ENCODE results near the gene IL15. TPM values are rescaled to one million over a fixed set of nuclear protein-coding genes. Genes with fewer than 3 reads are reported as not detected.
"Not testable (repeated sequence)": the region's sequence is repeated elsewhere in the genome, so short reads cannot be mapped to it uniquely, and the experiment has no call there.

The IL15 gene
- total and polyA plus RNA-seq, 2 experiments from 2014 or later: 2.3 to 3.7 TPM

- H3K4me1 Mint-ChIP-seq; H3K27ac Mint-ChIP-seq; DNase-seq (ENCODE audit: low spot score); H3F3A ChIP-seq (replicated peaks; ENCODE audit: low read depth); H3K4me2 ChIP-seq; H3K9me3 Mint-ChIP-seq; H3K36me3 Mint-ChIP-seq (ENCODE audit: low read depth); H3K4me3 Mint-ChIP-seq; H3K27me3 Mint-ChIP-seq (ENCODE audit: insufficient read depth, low read depth, poor library complexity); ATAC-seq; H3K4me3 ChIP-seq; H3K4me1 ChIP-seq (ENCODE audit: insufficient read depth); H3K27ac ChIP-seq (ENCODE audit: low read depth); H4K20me1 ChIP-seq (replicated peaks; ENCODE audit: insufficient read depth); H3K36me3 ChIP-seq (ENCODE audit: insufficient read depth); H3K27me3 ChIP-seq (ENCODE audit: insufficient read depth); H3K79me2 ChIP-seq (replicated peaks; ENCODE audit: insufficient read depth); H2AFZ ChIP-seq: not testable (repeated sequence)
- peaks cover 10% of the 10 kb centered on the region for H3K9me2 ChIP-seq (ENCODE audit: insufficient read depth)
Observed at GRCh38 chr4:141689726-141690296, 53.4 kb downstream of the IL15 start.

- peaks cover 11% of the 10 kb centered on the region for H3K9me2 ChIP-seq (ENCODE audit: insufficient read depth)
- H3K27me3 ChIP-seq (ENCODE audit: insufficient read depth); H3K9me3 Mint-ChIP-seq; H2AFZ ChIP-seq; H3K4me1 Mint-ChIP-seq; H3K4me2 ChIP-seq; H3K27ac Mint-ChIP-seq; H3F3A ChIP-seq (replicated peaks; ENCODE audit: low read depth); H3K79me2 ChIP-seq (replicated peaks; ENCODE audit: insufficient read depth); H3K36me3 ChIP-seq (ENCODE audit: insufficient read depth); H3K27ac ChIP-seq (ENCODE audit: low read depth); ATAC-seq; DNase-seq (ENCODE audit: low spot score); H3K4me1 ChIP-seq (ENCODE audit: insufficient read depth); H3K4me3 ChIP-seq; H4K20me1 ChIP-seq (replicated peaks; ENCODE audit: insufficient read depth); H3K27me3 Mint-ChIP-seq (ENCODE audit: insufficient read depth, low read depth, poor library complexity); H3K36me3 Mint-ChIP-seq (ENCODE audit: low read depth); H3K4me3 Mint-ChIP-seq: not testable (repeated sequence)
Observed at GRCh38 chr4:141691247-141691646, 54.9 kb downstream of the IL15 start.

DNA sequence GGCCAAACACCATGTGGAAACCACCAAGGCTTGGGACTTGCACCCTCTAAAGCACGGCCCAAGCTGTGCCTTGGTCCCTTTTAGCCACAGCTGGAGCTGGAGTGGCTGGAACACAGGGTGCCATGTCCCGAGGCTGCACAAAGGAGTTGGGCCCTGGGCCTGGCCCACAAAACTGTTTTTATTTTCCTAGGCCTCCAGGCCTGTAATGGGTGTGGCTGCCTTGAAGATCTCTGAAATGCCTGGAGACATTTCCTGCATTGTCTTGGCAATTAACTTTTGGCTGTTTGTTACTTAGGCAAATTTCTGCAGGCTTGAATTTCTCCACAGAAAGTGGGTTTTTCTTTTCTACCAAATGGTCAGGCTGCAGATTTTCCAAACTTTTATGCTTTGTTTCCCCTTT, 55.7 kb downstream of the IL15 start:
- Mint-ChIP-seq H3K36me3 (ENCODE audit: low read depth) (no peaks in the 10 kb centered on the region; the same call in 2 of the 3 replicates), H3K4me1 (no peaks in the 10 kb centered on the region), H3K27ac (no peak overlapping the region), H3K9me3 (no peaks in the 10 kb centered on the region), H3K27me3 (ENCODE audit: insufficient read depth, low read depth, poor library complexity) (peaks cover 5% of the 10 kb centered on the region), H3K4me3 (no peak overlapping the region)
- H3K79me2 ChIP-seq (replicated peaks; ENCODE audit: insufficient read depth): no peaks in the 10 kb centered on the region
- no peaks in the 10 kb centered on the region for H3K4me1 ChIP-seq (ENCODE audit: insufficient read depth)
- no peaks in the 10 kb centered on the region for H4K20me1 ChIP-seq (replicated peaks; ENCODE audit: insufficient read depth)
- ATAC-seq: no peak
- H3K27me3 ChIP-seq (ENCODE audit: insufficient read depth): no peaks in the 10 kb centered on the region
- H3K9me2 ChIP-seq (ENCODE audit: insufficient read depth): peaks cover 11% of the 10 kb centered on the region
- no peak overlapping the region for H3K4me3 ChIP-seq
- no peaks in the 10 kb centered on the region for H3F3A ChIP-seq (replicated peaks; ENCODE audit: low read depth)
- no peak overlapping the region for H3K27ac ChIP-seq (ENCODE audit: low read depth)
- no peak overlapping the region for H3K4me2 ChIP-seq
- no peak for DNase-seq (ENCODE audit: low spot score)
- H2AFZ ChIP-seq: no peak overlapping the region
- no peaks in the 10 kb centered on the region for H3K36me3 ChIP-seq (ENCODE audit: insufficient read depth)
- TF ChIP-seq, protein P1, sequence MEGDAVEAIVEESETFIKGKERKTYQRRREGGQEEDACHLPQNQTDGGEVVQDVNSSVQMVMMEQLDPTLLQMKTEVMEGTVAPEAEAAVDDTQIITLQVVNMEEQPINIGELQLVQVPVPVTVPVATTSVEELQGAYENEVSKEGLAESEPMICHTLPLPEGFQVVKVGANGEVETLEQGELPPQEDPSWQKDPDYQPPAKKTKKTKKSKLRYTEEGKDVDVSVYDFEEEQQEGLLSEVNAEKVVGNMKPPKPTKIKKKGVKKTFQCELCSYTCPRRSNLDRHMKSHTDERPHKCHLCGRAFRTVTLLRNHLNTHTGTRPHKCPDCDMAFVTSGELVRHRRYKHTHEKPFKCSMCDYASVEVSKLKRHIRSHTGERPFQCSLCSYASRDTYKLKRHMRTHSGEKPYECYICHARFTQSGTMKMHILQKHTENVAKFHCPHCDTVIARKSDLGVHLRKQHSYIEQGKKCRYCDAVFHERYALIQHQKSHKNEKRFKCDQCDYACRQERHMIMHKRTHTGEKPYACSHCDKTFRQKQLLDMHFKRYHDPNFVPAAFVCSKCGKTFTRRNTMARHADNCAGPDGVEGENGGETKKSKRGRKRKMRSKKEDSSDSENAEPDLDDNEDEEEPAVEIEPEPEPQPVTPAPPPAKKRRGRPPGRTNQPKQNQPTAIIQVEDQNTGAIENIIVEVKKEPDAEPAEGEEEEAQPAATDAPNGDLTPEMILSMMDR (conservative IDR thresholded peaks at IDR 0.05; ENCODE audit: low read depth in 2 of 2): no peak
- TF ChIP-seq ZNF114 (CRISPR knock-in tag; IDR thresholded peaks at IDR 0.05): no peak
- TF ChIP-seq EZH2 (IDR thresholded peaks at IDR 0.05; ENCODE audit: low read depth, unreplicated experiment): no peak
- TF ChIP-seq CREB1 (CRISPR knock-in tag; IDR thresholded peaks at IDR 0.05; ENCODE audit: low read depth): no peak
- TF ChIP-seq EZH2phosphoT487 (IDR thresholded peaks at IDR 0.05; ENCODE audit: unreplicated experiment): no peak
- no peak for TF ChIP-seq POLR2AphosphoS5 (IDR thresholded peaks at IDR 0.05; ENCODE audit: low read depth)
- no peak for TF ChIP-seq ZNF462 (CRISPR knock-in tag; IDR thresholded peaks at IDR 0.05)
- TF ChIP-seq NANOG (IDR thresholded peaks at IDR 0.05; ENCODE audit: borderline replicate concordance): no peak
- no peak for TF ChIP-seq ZNF331 (CRISPR knock-in tag; IDR thresholded peaks at IDR 0.05; ENCODE audit: low read depth)
- no peak for TF ChIP-seq STAT1 (IDR thresholded peaks at IDR 0.05; ENCODE audit: unreplicated experiment)
